WTC11 (cell line): Measurements from ENCODE around the gene GCK. TPM values are rescaled to one million over a fixed set of nuclear protein-coding genes. Genes with fewer than 3 reads are reported as not detected.

ENCODE experiments used
- ATF1 ChIP-seq: sonication (generic); formaldehyde crosslinking; IDR thresholded peaks from 2 replicates; pipeline ENCODE4 v1.8.1; 2023; ENCODE audit warnings: mild to moderate bottlenecking, moderate library complexity, missing genetic modification reagents
- CBFB ChIP-seq: sonication (generic); formaldehyde crosslinking; IDR thresholded peaks from 2 replicates; pipeline ENCODE4 v1.8.1; 2022; ENCODE audit warnings: mild to moderate bottlenecking, low read depth, missing genetic modification reagents
- EMX1 ChIP-seq: fragments of 250-450 bp; sonication (Bioruptor Pico); IDR thresholded peaks from 2 replicates; pipeline ENCODE4 v1.8.0; 2021; ENCODE audit warnings: mild to moderate bottlenecking
- ETV6 ChIP-seq: sonication (generic); formaldehyde crosslinking; IDR thresholded peaks from 2 replicates; pipeline ENCODE4 v1.8.1; 2022; ENCODE audit warnings: mild to moderate bottlenecking, missing genetic modification reagents
- HMGXB4 ChIP-seq: sonication (generic); formaldehyde crosslinking; IDR thresholded peaks from 2 replicates; pipeline ENCODE4 v1.8.1; 2023; ENCODE audit warnings: mild to moderate bottlenecking, moderate library complexity, missing genetic modification reagents
- IRF2 ChIP-seq: sonication (generic); formaldehyde crosslinking; IDR thresholded peaks from 2 replicates; pipeline ENCODE4 v1.8.0; 2022; ENCODE audit warnings: low read depth, missing genetic modification reagents, borderline replicate concordance
- JUN ChIP-seq: sonication (generic); formaldehyde crosslinking; IDR thresholded peaks from 2 replicates; pipeline ENCODE4 v1.8.0; 2023; ENCODE audit warnings: mild to moderate bottlenecking, missing genetic modification reagents
- NFATC4 ChIP-seq: fragments of 250-450 bp; sonication (Bioruptor Pico); IDR thresholded peaks from 2 replicates; pipeline ENCODE4 v1.9.0; 2021; ENCODE audit warnings: mild to moderate bottlenecking
- NR3C1 ChIP-seq: sonication (generic); formaldehyde crosslinking; conservative IDR thresholded peaks from 2 replicates; pipeline ENCODE4 v1.8.1; 2023; ENCODE audit warnings: low read depth, mild to moderate bottlenecking, missing genetic modification reagents
- OVOL2 ChIP-seq: fragments of 250-450 bp; sonication (Bioruptor Pico); IDR thresholded peaks from 2 replicates; pipeline ENCODE4 v1.9.0; 2021; ENCODE audit warnings: mild to moderate bottlenecking, borderline replicate concordance
- RORB ChIP-seq: fragments of 250-450 bp; sonication (Bioruptor Pico); IDR thresholded peaks from 2 replicates; pipeline ENCODE4 v1.9.0; 2021; ENCODE audit warnings: mild to moderate bottlenecking
- SMAD3 ChIP-seq: sonication (generic); formaldehyde crosslinking; IDR thresholded peaks from 2 replicates; pipeline ENCODE4 v1.8.0; 2022; ENCODE audit warnings: missing genetic modification reagents, mild to moderate bottlenecking, borderline replicate concordance
- STAT6 ChIP-seq: sonication (generic); formaldehyde crosslinking; conservative IDR thresholded peaks from 2 replicates; pipeline ENCODE4 v1.8.1; 2023; ENCODE audit warnings: mild to moderate bottlenecking, low read depth, missing genetic modification reagents, moderate library complexity
- TEAD4 ChIP-seq: sonication (generic); formaldehyde crosslinking; IDR thresholded peaks from 2 replicates; pipeline ENCODE4 v1.8.0; 2022; ENCODE audit warnings: mild to moderate bottlenecking, missing genetic modification reagents
- ZBTB21 ChIP-seq: sonication (generic); formaldehyde crosslinking; IDR thresholded peaks from 2 replicates; pipeline ENCODE4 v1.8.1; 2023; ENCODE audit warnings: mild to moderate bottlenecking, missing genetic modification reagents, borderline replicate concordance
- ZNF232 ChIP-seq: sonication (generic); formaldehyde crosslinking; IDR thresholded peaks from 2 replicates; pipeline ENCODE4 v1.8.0; 2022; ENCODE audit warnings: mild to moderate bottlenecking, missing genetic modification reagents
- ZNF512 ChIP-seq: sonication (generic); formaldehyde crosslinking; IDR thresholded peaks from 2 replicates; pipeline ENCODE4 v1.8.1; 2022; ENCODE audit warnings: missing genetic modification reagents, borderline replicate concordance
- total RNA-seq: library from RNA; stranded (reverse); gene quantifications from 3 replicates; pipeline ENCODE4 v1.2.3, GENCODE V29; 2021
- TF ChIP-seq, protein P1 (sequence below): fragments of 250-450 bp; sonication (Bioruptor Pico); IDR thresholded peaks from 2 replicates; pipeline ENCODE4 v2.1.2; 2022; ENCODE audit warnings: mild to moderate bottlenecking, moderate library complexity
- TF ChIP-seq, protein P2 (sequence below): sonication (generic); formaldehyde crosslinking; IDR thresholded peaks from 2 replicates; pipeline ENCODE4 v1.8.1; 2023; ENCODE audit warnings: mild to moderate bottlenecking, missing genetic modification reagents
- TF ChIP-seq, protein P3 (sequence below): sonication (generic); formaldehyde crosslinking; IDR thresholded peaks from 2 replicates; pipeline ENCODE4 v1.8.1; 2023; ENCODE audit warnings: mild to moderate bottlenecking, missing genetic modification reagents, borderline replicate concordance
- TF ChIP-seq, protein P4 (sequence below): sonication (generic); formaldehyde crosslinking; IDR thresholded peaks from 2 replicates; pipeline ENCODE4 v1.8.0; 2022; ENCODE audit warnings: mild to moderate bottlenecking, missing genetic modification reagents
- TF ChIP-seq, protein P5 (sequence below): sonication (generic); formaldehyde crosslinking; IDR thresholded peaks from 2 replicates; pipeline ENCODE4 v1.8.1; 2022; ENCODE audit warnings: mild to moderate bottlenecking, moderate library complexity, missing genetic modification reagents

Gene GCK
- total RNA-seq, 1 experiment from 2014 or later: 3.3 TPM

- TF ChIP-seq ZNF512 (CRISPR knock-in tag): no peak
- no peak for TF ChIP-seq CBFB (CRISPR knock-in tag)
- TF ChIP-seq, protein P1, sequence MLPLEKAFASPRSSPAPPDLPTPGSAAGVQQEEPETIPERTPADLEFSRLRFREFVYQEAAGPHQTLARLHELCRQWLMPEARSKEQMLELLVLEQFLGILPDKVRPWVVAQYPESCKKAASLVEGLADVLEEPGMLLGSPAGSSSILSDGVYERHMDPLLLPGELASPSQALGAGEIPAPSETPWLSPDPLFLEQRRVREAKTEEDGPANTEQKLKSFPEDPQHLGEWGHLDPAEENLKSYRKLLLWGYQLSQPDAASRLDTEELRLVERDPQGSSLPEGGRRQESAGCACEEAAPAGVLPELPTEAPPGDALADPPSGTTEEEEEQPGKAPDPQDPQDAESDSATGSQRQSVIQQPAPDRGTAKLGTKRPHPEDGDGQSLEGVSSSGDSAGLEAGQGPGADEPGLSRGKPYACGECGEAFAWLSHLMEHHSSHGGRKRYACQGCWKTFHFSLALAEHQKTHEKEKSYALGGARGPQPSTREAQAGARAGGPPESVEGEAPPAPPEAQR (CRISPR knock-in tag): no peak
- peak; percentile 83 for TF ChIP-seq SMAD3 (CRISPR knock-in tag)
- no peak for TF ChIP-seq ATF1 (CRISPR knock-in tag)
- no peak for TF ChIP-seq RORB (CRISPR knock-in tag)
- 0 out of 2 replicates have a peak, but pooled peaks have one; percentile 67 for TF ChIP-seq JUN (CRISPR knock-in tag)
- no peak for TF ChIP-seq NFATC4
- TF ChIP-seq, protein P2, sequence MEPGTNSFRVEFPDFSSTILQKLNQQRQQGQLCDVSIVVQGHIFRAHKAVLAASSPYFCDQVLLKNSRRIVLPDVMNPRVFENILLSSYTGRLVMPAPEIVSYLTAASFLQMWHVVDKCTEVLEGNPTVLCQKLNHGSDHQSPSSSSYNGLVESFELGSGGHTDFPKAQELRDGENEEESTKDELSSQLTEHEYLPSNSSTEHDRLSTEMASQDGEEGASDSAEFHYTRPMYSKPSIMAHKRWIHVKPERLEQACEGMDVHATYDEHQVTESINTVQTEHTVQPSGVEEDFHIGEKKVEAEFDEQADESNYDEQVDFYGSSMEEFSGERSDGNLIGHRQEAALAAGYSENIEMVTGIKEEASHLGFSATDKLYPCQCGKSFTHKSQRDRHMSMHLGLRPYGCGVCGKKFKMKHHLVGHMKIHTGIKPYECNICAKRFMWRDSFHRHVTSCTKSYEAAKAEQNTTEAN (CRISPR knock-in tag): no peak
- TF ChIP-seq, protein P3, sequence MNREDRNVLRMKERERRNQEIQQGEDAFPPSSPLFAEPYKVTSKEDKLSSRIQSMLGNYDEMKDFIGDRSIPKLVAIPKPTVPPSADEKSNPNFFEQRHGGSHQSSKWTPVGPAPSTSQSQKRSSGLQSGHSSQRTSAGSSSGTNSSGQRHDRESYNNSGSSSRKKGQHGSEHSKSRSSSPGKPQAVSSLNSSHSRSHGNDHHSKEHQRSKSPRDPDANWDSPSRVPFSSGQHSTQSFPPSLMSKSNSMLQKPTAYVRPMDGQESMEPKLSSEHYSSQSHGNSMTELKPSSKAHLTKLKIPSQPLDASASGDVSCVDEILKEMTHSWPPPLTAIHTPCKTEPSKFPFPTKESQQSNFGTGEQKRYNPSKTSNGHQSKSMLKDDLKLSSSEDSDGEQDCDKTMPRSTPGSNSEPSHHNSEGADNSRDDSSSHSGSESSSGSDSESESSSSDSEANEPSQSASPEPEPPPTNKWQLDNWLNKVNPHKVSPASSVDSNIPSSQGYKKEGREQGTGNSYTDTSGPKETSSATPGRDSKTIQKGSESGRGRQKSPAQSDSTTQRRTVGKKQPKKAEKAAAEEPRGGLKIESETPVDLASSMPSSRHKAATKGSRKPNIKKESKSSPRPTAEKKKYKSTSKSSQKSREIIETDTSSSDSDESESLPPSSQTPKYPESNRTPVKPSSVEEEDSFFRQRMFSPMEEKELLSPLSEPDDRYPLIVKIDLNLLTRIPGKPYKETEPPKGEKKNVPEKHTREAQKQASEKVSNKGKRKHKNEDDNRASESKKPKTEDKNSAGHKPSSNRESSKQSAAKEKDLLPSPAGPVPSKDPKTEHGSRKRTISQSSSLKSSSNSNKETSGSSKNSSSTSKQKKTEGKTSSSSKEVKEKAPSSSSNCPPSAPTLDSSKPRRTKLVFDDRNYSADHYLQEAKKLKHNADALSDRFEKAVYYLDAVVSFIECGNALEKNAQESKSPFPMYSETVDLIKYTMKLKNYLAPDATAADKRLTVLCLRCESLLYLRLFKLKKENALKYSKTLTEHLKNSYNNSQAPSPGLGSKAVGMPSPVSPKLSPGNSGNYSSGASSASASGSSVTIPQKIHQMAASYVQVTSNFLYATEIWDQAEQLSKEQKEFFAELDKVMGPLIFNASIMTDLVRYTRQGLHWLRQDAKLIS (CRISPR knock-in tag): no peak
- no peak for TF ChIP-seq IRF2
- TF ChIP-seq ZNF232 (CRISPR knock-in tag): no peak
- no peak for TF ChIP-seq EMX1
- no peak for TF ChIP-seq ETV6 (CRISPR knock-in tag)
- TF ChIP-seq, protein P4, sequence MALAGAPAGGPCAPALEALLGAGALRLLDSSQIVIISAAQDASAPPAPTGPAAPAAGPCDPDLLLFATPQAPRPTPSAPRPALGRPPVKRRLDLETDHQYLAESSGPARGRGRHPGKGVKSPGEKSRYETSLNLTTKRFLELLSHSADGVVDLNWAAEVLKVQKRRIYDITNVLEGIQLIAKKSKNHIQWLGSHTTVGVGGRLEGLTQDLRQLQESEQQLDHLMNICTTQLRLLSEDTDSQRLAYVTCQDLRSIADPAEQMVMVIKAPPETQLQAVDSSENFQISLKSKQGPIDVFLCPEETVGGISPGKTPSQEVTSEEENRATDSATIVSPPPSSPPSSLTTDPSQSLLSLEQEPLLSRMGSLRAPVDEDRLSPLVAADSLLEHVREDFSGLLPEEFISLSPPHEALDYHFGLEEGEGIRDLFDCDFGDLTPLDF (CRISPR knock-in tag): no peak
- TF ChIP-seq STAT6: no peak
- TF ChIP-seq OVOL2 (CRISPR knock-in tag): no peak
- TF ChIP-seq TEAD4 (CRISPR knock-in tag): no peak
- no peak for TF ChIP-seq ZBTB21 (CRISPR knock-in tag)
- TF ChIP-seq, protein P5, sequence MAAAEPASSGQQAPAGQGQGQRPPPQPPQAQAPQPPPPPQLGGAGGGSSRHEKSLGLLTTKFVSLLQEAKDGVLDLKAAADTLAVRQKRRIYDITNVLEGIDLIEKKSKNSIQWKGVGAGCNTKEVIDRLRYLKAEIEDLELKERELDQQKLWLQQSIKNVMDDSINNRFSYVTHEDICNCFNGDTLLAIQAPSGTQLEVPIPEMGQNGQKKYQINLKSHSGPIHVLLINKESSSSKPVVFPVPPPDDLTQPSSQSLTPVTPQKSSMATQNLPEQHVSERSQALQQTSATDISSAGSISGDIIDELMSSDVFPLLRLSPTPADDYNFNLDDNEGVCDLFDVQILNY (CRISPR knock-in tag): peak; percentile 55
- TF ChIP-seq NR3C1: no peak
- TF ChIP-seq HMGXB4 (CRISPR knock-in tag): peak; percentile 60; the same call in 1 of the 2 replicates
Observed at GRCh38 chr7:44123190-44124003, 65.8 kb downstream of the GCK start, which contains the start of gene POLD2 (continued).
